GM12872 (cell line): Measurements from ENCODE around the gene CDH13.

ENCODE experiments used
- TF ChIP-seq, protein P1 (sequence below): IDR thresholded peaks from 3 replicates; pipeline ENCODE4 v1.5.1; 2011; ENCODE audit warnings: low read depth, mild to moderate bottlenecking, low read length, moderate library complexity; ENCODE audit not compliant: insufficient read depth

The CDH13 gene

GRCh38 chr16:83762992-83763358 is 1136.2 kb downstream of the CDH13 start:
- TF ChIP-seq, protein P1, sequence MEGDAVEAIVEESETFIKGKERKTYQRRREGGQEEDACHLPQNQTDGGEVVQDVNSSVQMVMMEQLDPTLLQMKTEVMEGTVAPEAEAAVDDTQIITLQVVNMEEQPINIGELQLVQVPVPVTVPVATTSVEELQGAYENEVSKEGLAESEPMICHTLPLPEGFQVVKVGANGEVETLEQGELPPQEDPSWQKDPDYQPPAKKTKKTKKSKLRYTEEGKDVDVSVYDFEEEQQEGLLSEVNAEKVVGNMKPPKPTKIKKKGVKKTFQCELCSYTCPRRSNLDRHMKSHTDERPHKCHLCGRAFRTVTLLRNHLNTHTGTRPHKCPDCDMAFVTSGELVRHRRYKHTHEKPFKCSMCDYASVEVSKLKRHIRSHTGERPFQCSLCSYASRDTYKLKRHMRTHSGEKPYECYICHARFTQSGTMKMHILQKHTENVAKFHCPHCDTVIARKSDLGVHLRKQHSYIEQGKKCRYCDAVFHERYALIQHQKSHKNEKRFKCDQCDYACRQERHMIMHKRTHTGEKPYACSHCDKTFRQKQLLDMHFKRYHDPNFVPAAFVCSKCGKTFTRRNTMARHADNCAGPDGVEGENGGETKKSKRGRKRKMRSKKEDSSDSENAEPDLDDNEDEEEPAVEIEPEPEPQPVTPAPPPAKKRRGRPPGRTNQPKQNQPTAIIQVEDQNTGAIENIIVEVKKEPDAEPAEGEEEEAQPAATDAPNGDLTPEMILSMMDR, result no peak

DNA sequence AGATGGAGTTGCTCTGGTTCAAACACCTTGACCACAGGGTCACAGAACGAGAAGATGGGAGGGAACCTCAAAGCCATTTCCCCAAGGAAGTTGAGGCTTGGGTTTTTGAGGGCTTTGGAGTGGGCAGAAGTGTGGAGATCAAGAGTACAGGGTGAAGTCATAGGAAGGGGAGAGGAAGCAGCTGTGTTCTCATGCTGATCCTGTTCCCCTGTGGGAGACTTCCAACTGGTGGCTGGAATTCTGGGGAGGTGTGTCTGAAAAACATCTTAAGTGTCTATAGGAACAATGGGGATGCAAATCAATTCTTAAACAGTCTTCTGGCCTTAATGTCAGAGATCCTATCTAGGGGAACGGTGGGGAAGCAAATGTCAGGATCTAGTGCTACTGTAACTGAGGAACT is 1142.2 kb downstream of the CDH13 start:
- TF ChIP-seq, protein P1, result no peak

DNA sequence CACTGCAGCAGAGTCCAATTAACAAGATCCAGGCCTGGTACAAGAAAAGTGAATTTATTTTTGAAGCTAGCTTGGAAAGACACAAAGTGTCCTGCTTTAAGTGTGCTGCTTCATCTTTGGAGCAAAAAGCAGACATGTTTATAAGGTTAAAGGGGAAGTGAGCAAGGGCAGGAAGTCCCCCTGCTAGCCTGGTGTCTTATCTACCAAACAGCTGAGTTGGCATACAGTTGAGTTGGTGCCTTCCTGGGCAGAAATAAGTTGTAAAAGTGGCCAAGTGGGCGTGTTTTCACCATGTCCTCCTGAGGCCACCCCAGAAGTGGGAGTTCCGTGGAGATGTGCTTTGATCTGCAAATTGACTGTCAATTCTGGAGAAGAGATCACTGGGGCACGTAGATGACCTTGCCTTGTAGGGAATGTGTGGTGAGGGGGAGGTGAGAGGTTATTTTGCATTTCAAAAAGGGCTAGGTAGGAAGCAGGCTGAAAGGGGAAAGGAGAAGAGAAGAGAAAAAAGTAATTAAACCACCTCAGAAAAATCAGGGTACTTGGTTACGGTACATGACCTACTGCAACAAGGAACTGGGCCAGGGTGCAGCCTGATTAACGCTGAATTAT is 1142.7 kb downstream of the CDH13 start:
- TF ChIP-seq, protein P1, result no peak

- TF ChIP-seq, protein P1, result no peak
These were observed 1144.7 kb downstream of the CDH13 start for GRCh38 chr16:83771306-83771942.

GRCh38 chr16:83772806-83773205 is 1146.0 kb downstream of the CDH13 start:
- TF ChIP-seq, protein P1, result no peak

GRCh38 chr16:83774066-83774465 is 1147.3 kb downstream of the CDH13 start:
- TF ChIP-seq, protein P1, result no peak

DNA sequence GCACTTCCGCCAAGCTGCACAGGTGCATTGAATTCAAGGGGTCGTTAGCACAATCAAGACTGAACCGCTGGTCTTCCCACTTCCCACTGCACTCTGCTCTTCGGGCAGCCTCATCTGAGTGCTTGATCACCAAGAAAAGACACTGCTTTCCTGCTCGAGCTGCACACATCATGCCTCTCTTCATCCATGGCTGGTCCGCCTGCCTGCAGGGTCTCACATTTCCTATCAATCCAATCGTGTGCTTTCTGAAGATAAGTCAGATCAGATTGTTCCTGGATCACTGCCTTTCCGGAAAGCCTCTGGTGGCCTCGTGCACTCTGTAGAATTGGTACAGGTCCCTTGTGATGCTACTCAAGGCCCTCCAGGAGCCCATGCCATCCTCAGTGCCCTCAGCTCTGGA is 1150.2 kb downstream of the CDH13 start:
- TF ChIP-seq, protein P1, result no peak

- TF ChIP-seq, protein P1, result no peak
These were observed 1153.1 kb downstream of the CDH13 start for GRCh38 chr16:83779886-83780285.
